Activated CD8-positive, alpha-beta T cell treated with anti-CD3 and anti-CD28 coated beads for 36 hours (primary cell): ENCODE results near the gene GGNBP2. TPM values are rescaled to one million over a fixed set of nuclear protein-coding genes. Genes with fewer than 3 reads are reported as not detected.
"Not testable (repeated sequence)": the region's sequence is repeated elsewhere in the genome, so short reads cannot be mapped to it uniquely, and the experiment has no call there.

Source experiments
- ATAC-seq: fragments of 200-7000 bp; cut with Tn5 transposase; one replicate; pipeline ENCODE4 v1.10.0; 2021; ENCODE audit warnings: mild to moderate bottlenecking, moderate library complexity
- CTCF ChIA-PET: fragments of 350-600 bp; sonication (Branson Sonifier 250); formaldehyde crosslinking; loops from one replicate; lab custom pipeline; 2021; ENCODE audit warnings: antibody characterized with exemption; lab: Charles Lee
- POLR2A ChIA-PET: fragments of 350-600 bp; sonication (Branson Sonifier 250); formaldehyde crosslinking; loops from one replicate; lab custom pipeline; 2021; ENCODE audit warnings: antibody characterized with exemption; lab: Charles Lee
- DNase-seq: peaks from one replicate; pipeline ENCODE4 v3.0.0-alpha.2; 2020
- H3K27ac Mint-ChIP-seq: one replicate; pipeline ENCODE4 v1.8.0; 2021; ENCODE audit warnings: mild to moderate bottlenecking, mixed read lengths
- H3K27me3 Mint-ChIP-seq: one replicate; pipeline ENCODE4 v1.8.0; 2021; ENCODE audit warnings: mixed read lengths
- H3K36me3 Mint-ChIP-seq: one replicate; pipeline ENCODE4 v1.8.0; 2021; ENCODE audit warnings: low read depth, mixed read lengths
- H3K4me1 Mint-ChIP-seq: one replicate; pipeline ENCODE4 v1.8.0; 2021; ENCODE audit warnings: low read depth, mixed read lengths
- H3K4me3 Mint-ChIP-seq: one replicate; pipeline ENCODE4 v1.8.0; 2021; ENCODE audit warnings: mild to moderate bottlenecking, moderate library complexity, mixed read lengths
- H3K9me3 Mint-ChIP-seq: one replicate; pipeline ENCODE4 v1.8.0; 2021; ENCODE audit warnings: mixed read lengths
- intact Hi-C: fragments of 100-400 bp; cut with micrococcal nuclease; formaldehyde crosslinking; loops from one replicate; pipeline ENCODE4 v1.10.0; 2022
- total RNA-seq, 2 experiments: library from RNA; stranded (reverse); gene quantifications; one replicate each; pipeline ENCODE4 v1.2.3, GENCODE V29; 2021
- TF ChIP-seq, protein P1 (sequence below): fragments of 200-600 bp; IDR thresholded peaks from one replicate; pipeline ENCODE4 v1.8.0; 2022; ENCODE audit warnings: antibody characterized with exemption, mild to moderate bottlenecking

GGNBP2 gene
- total RNA-seq, 2 experiments from 2014 or later: 82.9 to 87.4 TPM

DNA sequence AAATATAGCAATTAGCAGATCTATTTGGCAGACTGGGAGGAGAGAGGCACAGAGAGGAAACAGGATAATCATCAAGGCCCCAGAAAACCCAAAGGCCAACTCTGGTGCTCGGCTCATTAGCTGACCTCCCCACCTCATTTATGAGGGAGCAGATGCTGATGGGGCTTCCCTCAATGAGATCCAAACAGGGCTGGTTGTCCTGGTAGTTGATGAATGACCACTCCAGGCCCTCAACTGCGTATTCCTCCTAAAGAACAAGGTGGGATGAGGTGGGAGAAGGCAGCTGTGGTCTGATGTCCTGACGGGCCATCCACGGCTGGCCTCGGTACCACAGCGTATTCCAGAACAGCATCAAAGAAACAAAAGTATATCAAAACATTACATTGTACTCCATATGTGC is 37.5 kb upstream of the GGNBP2 start:
- no peak overlapping the region for H3K27ac Mint-ChIP-seq
- no peak for DNase-seq
- no peaks in the 10 kb centered on the region for H3K9me3 Mint-ChIP-seq
- H3K36me3 Mint-ChIP-seq: peaks cover 58% of the 10 kb centered on the region
- intact Hi-C loops: no loop called here
- ChIA-PET CTCF (no interaction called here), POLR2A (interaction anchor here (1.6 kb wide), 1 partner anchor 10 kb away, joined by 4 read pairs; no protein-coding TSS in a partner anchor)
- peaks cover 6% of the 10 kb centered on the region for H3K4me1 Mint-ChIP-seq
- ATAC-seq: no peak
- H3K4me3 Mint-ChIP-seq: no peak overlapping the region
- TF ChIP-seq, protein P1, sequence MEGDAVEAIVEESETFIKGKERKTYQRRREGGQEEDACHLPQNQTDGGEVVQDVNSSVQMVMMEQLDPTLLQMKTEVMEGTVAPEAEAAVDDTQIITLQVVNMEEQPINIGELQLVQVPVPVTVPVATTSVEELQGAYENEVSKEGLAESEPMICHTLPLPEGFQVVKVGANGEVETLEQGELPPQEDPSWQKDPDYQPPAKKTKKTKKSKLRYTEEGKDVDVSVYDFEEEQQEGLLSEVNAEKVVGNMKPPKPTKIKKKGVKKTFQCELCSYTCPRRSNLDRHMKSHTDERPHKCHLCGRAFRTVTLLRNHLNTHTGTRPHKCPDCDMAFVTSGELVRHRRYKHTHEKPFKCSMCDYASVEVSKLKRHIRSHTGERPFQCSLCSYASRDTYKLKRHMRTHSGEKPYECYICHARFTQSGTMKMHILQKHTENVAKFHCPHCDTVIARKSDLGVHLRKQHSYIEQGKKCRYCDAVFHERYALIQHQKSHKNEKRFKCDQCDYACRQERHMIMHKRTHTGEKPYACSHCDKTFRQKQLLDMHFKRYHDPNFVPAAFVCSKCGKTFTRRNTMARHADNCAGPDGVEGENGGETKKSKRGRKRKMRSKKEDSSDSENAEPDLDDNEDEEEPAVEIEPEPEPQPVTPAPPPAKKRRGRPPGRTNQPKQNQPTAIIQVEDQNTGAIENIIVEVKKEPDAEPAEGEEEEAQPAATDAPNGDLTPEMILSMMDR: no peak
- H3K27me3 Mint-ChIP-seq: no peaks in the 10 kb centered on the region

DNA sequence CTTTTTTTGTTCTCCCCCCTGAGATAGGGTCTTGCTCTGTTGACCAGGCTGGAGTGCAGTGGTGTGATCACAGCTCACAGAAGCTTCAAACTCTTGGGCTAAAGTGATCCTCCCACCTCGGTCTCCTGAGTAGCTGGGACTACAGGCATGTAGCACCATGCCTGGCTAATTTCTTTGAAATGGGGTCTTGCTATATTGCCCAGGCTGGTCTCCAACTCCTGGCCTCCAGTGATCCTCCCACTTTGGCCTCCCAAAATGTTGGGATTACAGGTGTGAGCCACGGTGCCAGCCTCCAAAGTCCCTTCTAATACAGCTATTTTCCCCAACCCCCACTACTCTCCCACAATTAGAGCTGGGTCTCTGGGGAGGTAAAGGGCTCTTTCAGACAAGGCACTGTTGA is 36.3 kb upstream of the GGNBP2 start:
- DNase-seq, H3K4me3 Mint-ChIP-seq, ATAC-seq, CTCF ChIA-PET, H3K27ac Mint-ChIP-seq, H3K9me3 Mint-ChIP-seq, intact Hi-C loops, H3K4me1 Mint-ChIP-seq, H3K27me3 Mint-ChIP-seq: not testable (repeated sequence)
- POLR2A ChIA-PET: interaction anchor here (1.1 to 1.7 kb wide), 5 partner anchors 10 to 93 kb away, joined by 3 to 6 read pairs (median 4); partner anchors contain the start of genes MRM1 and MYO19
- peaks cover 58% of the 10 kb centered on the region for H3K36me3 Mint-ChIP-seq

DNA sequence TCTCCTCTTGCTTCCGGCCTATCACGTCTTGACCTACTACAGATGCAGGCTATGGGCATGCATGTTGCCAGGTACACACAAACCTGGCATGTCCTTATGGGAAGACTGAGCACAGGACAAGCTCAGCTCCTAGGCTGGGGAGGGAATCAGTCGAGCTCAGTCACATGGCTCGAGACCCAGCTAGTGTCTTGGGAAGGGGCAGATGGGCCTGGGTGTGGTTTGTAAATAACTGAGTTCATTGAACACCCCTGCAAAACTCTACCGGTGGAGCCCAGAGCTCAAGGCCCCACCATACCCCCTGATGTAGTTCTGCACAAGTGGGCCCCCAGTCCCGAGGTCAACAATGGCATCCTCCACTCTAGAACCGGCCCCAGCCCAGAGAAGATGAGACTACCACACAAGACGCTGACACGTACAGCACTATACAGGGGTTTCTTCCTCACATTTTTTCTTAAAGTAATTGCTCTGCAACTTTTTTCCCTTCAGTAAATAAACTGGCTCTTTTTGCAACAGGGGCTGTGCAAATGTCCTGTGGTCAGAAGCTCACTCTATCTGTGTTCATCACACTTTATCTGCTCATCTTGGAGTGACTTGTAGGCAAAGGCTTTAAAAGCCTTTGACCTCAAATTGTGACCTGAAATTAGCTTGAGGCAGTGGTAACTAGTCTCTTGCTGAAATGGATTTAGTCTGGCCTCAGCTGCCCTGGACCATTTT is 35.3 kb upstream of the GGNBP2 start:
- H3K36me3 Mint-ChIP-seq: peaks cover 59% of the 10 kb centered on the region
- H3K9me3 Mint-ChIP-seq: no peaks in the 10 kb centered on the region
- ChIA-PET CTCF (no interaction called here), POLR2A (interaction anchor here (1.1 to 1.7 kb wide), 3 partner anchors 11 to 15 kb away, joined by 3 to 6 read pairs (median 3); no protein-coding TSS in a partner anchor)
- ATAC-seq (no peak), DNase-seq (no peak)
- H3K27ac Mint-ChIP-seq: no peak overlapping the region
- no peak overlapping the region for H3K4me3 Mint-ChIP-seq
- intact Hi-C loops: no loop called here
- H3K4me1 Mint-ChIP-seq: no peaks in the 10 kb centered on the region
- TF ChIP-seq, protein P1: no peak
- H3K27me3 Mint-ChIP-seq: no peaks in the 10 kb centered on the region

DNA sequence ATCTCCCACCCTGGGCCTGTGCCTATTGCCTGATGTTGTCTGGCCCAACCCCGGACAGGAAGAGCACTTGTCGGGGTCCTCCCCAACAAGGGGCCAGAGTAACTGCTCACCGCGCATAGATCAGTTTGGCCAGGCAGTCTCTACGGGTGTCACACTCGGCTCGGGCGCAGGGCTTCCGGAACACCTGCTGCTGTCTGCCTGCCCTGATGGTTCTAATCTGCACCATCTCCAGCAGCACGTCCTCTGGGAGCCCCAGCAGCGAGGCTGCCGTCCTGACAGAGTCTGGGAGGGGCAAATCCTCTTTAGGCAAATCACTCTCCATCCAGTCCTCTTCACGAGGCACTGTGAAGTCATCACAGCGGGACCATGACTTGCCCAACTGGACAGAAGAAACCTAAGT is 34.1 kb upstream of the GGNBP2 start:
- DNase-seq: no peak
- ChIA-PET POLR2A (interaction anchor here (1.1 kb wide), 1 partner anchor 13 kb away, joined by 3 read pairs; no protein-coding TSS in a partner anchor), CTCF (no interaction called here)
- no peak for ATAC-seq
- TF ChIP-seq, protein P1: no peak
- H3K27me3 Mint-ChIP-seq: no peaks in the 10 kb centered on the region
- intact Hi-C loops: no loop called here
- peaks cover 59% of the 10 kb centered on the region for H3K36me3 Mint-ChIP-seq
- H3K4me1 Mint-ChIP-seq: no peaks in the 10 kb centered on the region
- no peak overlapping the region for H3K4me3 Mint-ChIP-seq
- H3K27ac Mint-ChIP-seq: no peak overlapping the region
- H3K9me3 Mint-ChIP-seq: no peaks in the 10 kb centered on the region

DNA sequence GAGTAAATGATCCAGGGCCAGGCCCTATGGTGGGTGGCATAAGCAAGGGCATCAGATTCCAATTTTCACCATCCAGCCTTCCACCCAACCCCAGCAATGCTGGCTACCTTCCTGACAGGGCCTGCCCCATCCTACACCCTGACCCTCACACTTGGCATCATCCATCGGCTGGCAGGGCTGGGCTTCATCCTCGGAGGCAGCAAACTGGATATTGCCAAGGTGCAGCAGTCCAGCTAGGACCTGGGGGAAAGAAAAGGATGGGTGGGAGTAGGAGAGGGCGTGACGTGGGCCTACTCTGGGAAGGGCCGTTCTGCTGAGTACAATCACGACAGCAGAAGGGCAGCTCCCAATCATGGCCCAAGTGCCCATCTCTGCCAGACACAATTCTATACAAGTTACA is 33.5 kb upstream of the GGNBP2 start:
- Mint-ChIP-seq H3K27me3 (no peaks in the 10 kb centered on the region), H3K4me1 (no peaks in the 10 kb centered on the region), H3K4me3 (no peak overlapping the region), H3K27ac (no peak overlapping the region), H3K36me3 (peaks cover 55% of the 10 kb centered on the region), H3K9me3 (no peaks in the 10 kb centered on the region)
- ATAC-seq (no peak), DNase-seq (no peak)
- intact Hi-C loops: no loop called here
- ChIA-PET CTCF (no interaction called here), POLR2A (no interaction called here)
- TF ChIP-seq, protein P1: no peak
